ENCODE data around the gene CD2.

Gene CD2

GRCh38 chr1:116791727-116792126, 37.5 kb downstream of the CD2 start:
- no peak for TF ChIP-seq CTCF (IDR thresholded peaks at IDR 0.05; ENCODE audit: control extremely low read depth, extremely low read depth, low read depth, missing control alignments)
- no peak for DNase-seq (ENCODE audit: extremely low spot score)
- CTCF ChIA-PET: interaction anchor here (1.2 kb wide), 1 partner anchor 54 kb away, joined by 3 read pairs; no protein-coding TSS in a partner anchor
- POLR2A ChIA-PET: no interaction called here

DNA sequence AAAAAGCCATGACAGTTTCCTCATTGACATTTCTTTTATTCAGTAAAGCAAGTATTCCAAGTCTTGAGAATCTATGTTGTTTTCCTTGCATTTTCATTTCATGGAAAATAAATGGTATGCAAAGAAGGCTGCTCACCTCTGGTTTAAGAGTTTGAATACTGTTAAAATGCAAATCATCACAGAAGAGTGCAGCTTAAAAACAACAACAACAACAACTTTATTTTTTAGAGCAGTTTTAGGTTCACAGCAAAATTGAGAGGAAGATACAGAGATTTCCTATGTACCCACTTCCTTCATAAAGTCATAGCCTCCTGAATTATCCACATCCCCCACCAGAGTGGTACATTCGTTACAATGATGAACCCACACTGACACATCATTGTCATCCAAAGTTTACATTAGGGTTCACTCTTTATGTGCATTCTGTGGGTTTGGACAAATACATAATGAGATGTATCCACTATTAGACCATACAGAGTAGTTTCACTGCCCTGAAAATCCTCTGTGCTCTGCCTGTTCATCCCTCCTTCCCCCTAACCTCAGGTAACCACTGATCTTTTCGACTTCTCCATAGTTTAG, 39.2 kb downstream of the CD2 start:
- TF ChIP-seq CTCF (IDR thresholded peaks at IDR 0.05; ENCODE audit: control extremely low read depth, extremely low read depth, low read depth, missing control alignments): no peak
- CTCF ChIA-PET: interaction anchor here (1.0 to 2.7 kb wide), 5 partner anchors 8 to 69 kb away, joined by 3 to 14 read pairs (median 3); no protein-coding TSS in a partner anchor
- POLR2A ChIA-PET: no interaction called here
- DNase-seq (ENCODE audit: extremely low spot score): no peak

DNA sequence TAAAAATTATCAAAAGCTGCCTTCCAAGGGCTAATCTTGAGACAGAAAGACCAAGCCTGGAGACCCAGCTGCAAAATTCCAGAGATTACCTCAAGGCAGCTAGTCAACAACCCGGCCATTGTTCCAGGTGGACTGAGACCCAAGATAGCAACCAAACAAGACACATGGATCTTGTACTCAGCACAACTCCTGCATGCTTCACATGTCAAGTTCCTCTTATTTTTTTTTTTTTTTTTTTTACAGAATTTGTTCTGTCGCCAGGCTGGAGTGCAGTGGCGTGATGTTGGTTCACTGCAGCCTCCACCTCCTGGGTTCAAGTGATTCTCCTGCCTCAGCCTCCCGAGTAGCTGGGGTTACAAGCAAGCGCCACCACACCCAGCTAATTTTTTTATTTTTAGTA, 40.1 kb downstream of the CD2 start:
- no peak for DNase-seq (ENCODE audit: extremely low spot score)
- CTCF ChIA-PET: interaction anchor here (1.0 to 2.7 kb wide), 3 partner anchors 9 to 70 kb away, joined by 3 to 14 read pairs (median 3); no protein-coding TSS in a partner anchor
- POLR2A ChIA-PET: interaction anchor here (0.7 kb wide), 1 partner anchor 17 kb away, joined by 6 read pairs; no protein-coding TSS in a partner anchor
- TF ChIP-seq CTCF (IDR thresholded peaks at IDR 0.05; ENCODE audit: control extremely low read depth, extremely low read depth, low read depth, missing control alignments): no peak

GRCh38 chr1:116794804-116795481, 40.7 kb downstream of the CD2 start:
- peak; percentile 62 for DNase-seq (ENCODE audit: extremely low spot score)
- POLR2A ChIA-PET: interaction anchor here (0.7 kb wide), 1 partner anchor 17 kb away, joined by 6 read pairs; no protein-coding TSS in a partner anchor
- TF ChIP-seq CTCF (IDR thresholded peaks at IDR 0.05; ENCODE audit: control extremely low read depth, extremely low read depth, low read depth, missing control alignments): no peak
- CTCF ChIA-PET: interaction anchor here (0.9 to 2.7 kb wide), 5 partner anchors 10 to 87 kb away, joined by 3 to 14 read pairs (median 4); no protein-coding TSS in a partner anchor

DNA sequence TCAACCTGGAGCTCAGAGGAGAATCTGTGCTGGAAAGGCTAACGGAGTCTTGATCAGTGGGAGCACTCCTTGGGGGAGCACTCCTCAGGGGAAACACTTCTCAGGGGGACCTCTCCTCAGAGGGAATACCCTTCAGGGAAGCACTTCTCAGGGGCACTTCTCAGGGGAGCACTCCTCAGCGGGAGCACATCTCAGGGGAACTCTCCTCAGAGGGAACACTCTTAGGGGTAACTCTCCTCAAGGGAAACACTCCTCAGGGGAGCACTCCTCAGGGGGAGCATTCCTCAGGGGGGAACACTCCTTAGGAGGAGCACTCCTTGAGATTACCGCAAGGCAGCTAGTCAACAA, 41.2 kb downstream of the CD2 start:
- ChIA-PET CTCF (interaction anchor here (0.9 to 2.7 kb wide), 5 partner anchors 9 to 87 kb away, joined by 3 to 14 read pairs (median 5); no protein-coding TSS in a partner anchor), POLR2A (no interaction called here)
- TF ChIP-seq CTCF (IDR thresholded peaks at IDR 0.05; ENCODE audit: control extremely low read depth, extremely low read depth, low read depth, missing control alignments): no peak
- no peak for DNase-seq (ENCODE audit: extremely low spot score)

GRCh38 chr1:116804736-116805135, 50.5 kb downstream of the CD2 start:
- ChIA-PET POLR2A (no interaction called here), CTCF (interaction anchor here (1.0 to 1.5 kb wide), 6 partner anchors 9 to 67 kb away, joined by 3 to 6 read pairs (median 4); no protein-coding TSS in a partner anchor)
- no peak for DNase-seq (ENCODE audit: extremely low spot score)
- TF ChIP-seq CTCF (IDR thresholded peaks at IDR 0.05; ENCODE audit: control extremely low read depth, extremely low read depth, low read depth, missing control alignments): no peak
